Thyroid gland (tissue), 4 donors: ENCODE data around the gene SZT2.

Experiments
- POLR2A ChIP-seq, 2 donors: fragments of 450-650 bp; IDR thresholded peaks; one replicate each; pipeline ENCODE4 v1.6.1; 2017; ENCODE audit warnings: antibody characterized with exemption in 2 of 2, mild to moderate bottlenecking in 2 of 2, moderate library complexity in 1 of 2
- TF ChIP-seq, protein P1 (sequence below), 6 experiments: fragments of 200-600 bp in 3 of 6; fragments of 450-650 bp in 3 of 6; sonication (generic) in 3 of 6; IDR thresholded peaks; one replicate each; pipeline ENCODE4 v1.5.1; 2016 to 2019; ENCODE audit warnings: antibody characterized with exemption in 6 of 6, mild to moderate bottlenecking in 2 of 6, inconsistent platforms in 1 of 6, moderate library complexity in 1 of 6

DNA sequence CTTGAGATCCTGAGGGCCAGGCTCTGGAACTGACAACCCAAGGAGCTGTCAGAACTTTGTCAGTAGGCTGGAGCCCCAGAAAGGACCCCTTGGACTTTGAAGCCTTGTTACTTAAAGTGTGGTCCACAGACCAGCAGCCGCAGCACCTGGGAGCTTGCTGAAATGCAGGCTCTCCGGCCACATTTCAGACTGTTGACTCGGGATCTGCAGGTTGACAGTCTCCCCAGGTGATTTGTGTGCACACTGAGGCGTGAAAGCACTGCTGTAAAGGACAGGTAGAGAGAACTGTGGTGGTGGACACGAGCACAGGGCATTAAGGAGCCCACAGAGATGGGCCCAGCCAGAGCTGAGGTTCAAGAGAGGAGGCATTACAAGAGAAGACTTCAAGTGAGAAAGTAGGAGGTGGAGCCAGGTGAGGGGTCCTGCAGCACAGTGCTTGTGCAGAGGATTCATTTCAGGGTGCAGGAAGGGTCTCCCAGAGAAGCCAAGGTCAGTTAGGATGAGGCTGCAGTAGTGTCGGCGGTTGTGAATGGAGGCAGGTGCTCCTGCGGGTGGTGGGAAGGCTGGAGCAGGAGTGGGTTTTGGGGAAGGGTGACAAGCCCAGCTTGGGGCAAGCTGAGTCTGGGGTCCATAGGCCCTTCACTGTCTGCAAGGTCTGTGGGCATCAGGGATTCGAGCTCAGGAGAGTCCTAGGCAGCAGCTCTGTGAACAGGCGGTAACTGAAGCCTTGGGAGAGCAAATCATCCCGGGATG, 59.4 kb downstream of the SZT2 start:
- TF ChIP-seq, protein P1, sequence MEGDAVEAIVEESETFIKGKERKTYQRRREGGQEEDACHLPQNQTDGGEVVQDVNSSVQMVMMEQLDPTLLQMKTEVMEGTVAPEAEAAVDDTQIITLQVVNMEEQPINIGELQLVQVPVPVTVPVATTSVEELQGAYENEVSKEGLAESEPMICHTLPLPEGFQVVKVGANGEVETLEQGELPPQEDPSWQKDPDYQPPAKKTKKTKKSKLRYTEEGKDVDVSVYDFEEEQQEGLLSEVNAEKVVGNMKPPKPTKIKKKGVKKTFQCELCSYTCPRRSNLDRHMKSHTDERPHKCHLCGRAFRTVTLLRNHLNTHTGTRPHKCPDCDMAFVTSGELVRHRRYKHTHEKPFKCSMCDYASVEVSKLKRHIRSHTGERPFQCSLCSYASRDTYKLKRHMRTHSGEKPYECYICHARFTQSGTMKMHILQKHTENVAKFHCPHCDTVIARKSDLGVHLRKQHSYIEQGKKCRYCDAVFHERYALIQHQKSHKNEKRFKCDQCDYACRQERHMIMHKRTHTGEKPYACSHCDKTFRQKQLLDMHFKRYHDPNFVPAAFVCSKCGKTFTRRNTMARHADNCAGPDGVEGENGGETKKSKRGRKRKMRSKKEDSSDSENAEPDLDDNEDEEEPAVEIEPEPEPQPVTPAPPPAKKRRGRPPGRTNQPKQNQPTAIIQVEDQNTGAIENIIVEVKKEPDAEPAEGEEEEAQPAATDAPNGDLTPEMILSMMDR (IDR thresholded peaks at IDR 0.05): no peak
- no peak for TF ChIP-seq POLR2A (IDR thresholded peaks at IDR 0.05)
